GM21447 (cell line): ENCODE measurements around the gene TMEM200A.

ENCODE experiments used
- ATAC-seq: cut with Tn5 transposase; IDR thresholded peaks from one replicate; pipeline ENCODE4 v1.9.1; 2021; ENCODE audit not compliant: unreplicated experiment

TMEM200A gene

DNA sequence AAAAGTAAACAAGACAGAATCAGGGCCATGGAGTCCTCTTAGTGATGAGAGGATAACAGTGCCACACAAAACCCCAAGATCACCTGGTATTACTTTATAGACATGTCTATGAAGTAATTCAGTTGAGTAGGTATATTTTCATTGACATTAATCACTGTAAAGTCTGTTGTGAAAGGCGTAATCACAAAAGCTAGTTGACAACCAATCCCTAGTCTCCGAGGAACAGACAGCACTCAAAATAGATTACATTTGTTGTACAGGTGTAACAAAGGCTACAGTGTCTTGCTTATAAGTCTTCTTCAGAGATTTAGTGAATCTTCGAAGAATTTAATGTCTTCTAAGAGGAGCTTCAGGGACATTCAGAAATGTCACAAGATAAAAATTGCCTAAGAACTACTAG lies 120.1 kb downstream of the TMEM200A start:
- no peak for ATAC-seq

DNA sequence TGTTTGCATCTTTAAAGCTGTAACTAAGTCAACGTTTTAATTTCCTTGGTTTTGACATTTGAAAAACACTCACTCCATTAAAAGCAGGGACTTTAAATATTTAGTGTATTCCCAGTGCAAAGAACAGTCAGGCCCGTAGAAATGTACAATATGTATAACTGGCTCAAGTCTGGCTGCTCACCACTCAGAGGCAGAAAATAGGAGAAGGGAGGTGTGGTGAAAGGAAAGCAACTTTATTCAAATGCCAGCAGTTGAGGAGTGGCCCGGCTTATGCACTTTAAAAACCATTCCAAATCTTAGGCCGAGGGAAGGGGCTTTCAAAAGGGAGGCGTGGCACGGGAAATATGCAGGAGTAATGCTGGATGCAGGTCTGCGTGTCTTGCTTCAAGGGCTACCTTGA lies 120.6 kb downstream of the TMEM200A start:
- no peak for ATAC-seq

DNA sequence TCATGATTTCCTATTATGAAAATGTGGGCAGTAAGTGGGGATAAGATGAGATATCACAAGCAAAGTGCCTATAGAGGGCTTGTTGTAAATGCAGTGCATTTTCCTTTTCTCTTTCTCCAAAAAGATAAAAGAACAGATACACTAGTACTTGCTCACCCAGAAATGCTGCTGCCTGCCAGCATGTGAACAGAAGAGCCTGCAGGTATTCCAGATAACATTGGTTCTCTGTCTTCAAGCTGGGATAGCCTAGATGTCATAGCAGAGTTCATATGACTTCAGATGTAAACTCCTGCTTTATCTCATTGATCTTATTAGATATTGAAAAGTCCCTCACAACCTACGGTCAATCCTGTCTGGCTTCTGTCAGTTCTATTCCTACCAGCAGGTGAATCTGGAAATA lies 123.7 kb downstream of the TMEM200A start:
- ATAC-seq = no peak
